ENCODE results near the gene PNMA8A. TPM values are rescaled to one million over a fixed set of nuclear protein-coding genes. Genes with fewer than 3 reads are reported as not detected.

Gene PNMA8A
- polyA plus RNA-seq, 1 of the 3 experiments (the other 2 are of a cell fraction) = 10.2 TPM

- Histone ChIP-seq H3K4me2 (no peak overlapping the region), H4K20me1 (ENCODE audit: insufficient read depth) (no peaks in the 10 kb centered on the region), H3K27me3 (ENCODE audit: insufficient read depth) (no peaks in the 10 kb centered on the region), H3K4me1 (ENCODE audit: control insufficient read depth in 1 of 2, insufficient read depth in 2 of 2, low read depth in 1 of 2, low read length in 1 of 2) (peaks cover 0 to 14% of the 10 kb centered on the region in 2 experiments; a peak in 1 of 4 replicates), H3F3A (replicated peaks; ENCODE audit: insufficient read depth) (no peaks in the 10 kb centered on the region), H3K9me3 (no peaks in the 10 kb centered on the region), H3K27ac (ENCODE audit: low read depth in 2 of 2, low read length in 1 of 2) (no peak overlapping the region), H3K9ac (no peak overlapping the region), H3K4me3 (ENCODE audit: low read depth in 2 of 2, low read length in 1 of 2) (no peak overlapping the region), H3K79me2 (ENCODE audit: insufficient read depth) (no peaks in the 10 kb centered on the region), H3K9me2 (no peaks in the 10 kb centered on the region), H3K36me3 (replicated peaks in 1 of 2; ENCODE audit: control insufficient read depth in 1 of 2, insufficient read depth in 2 of 2, low read length in 1 of 2) (no peaks in the 10 kb centered on the region), H2AFZ (ENCODE audit: low read depth) (no peak overlapping the region)
- ChIA-PET CTCF (interaction anchor here (0.9 to 24.7 kb wide), 14 partner anchors 11 to 460 kb away, joined by 3 to 463 read pairs (median 4); partner anchors contain the start of genes PNMA8C and PPP5C), POLR2A (no interaction called here)
- TF ChIP-seq PBX3 (IDR thresholded peaks at IDR 0.05) (no peak), GABPA (IDR thresholded peaks at IDR 0.05; ENCODE audit: low read depth) (no peak), TAF1 (IDR thresholded peaks at IDR 0.05; ENCODE audit: borderline replicate concordance, low read depth, low read length) (no peak), USF1 (IDR thresholded peaks at IDR 0.05; ENCODE audit: borderline replicate concordance, low read depth) (no peak), JUND (IDR thresholded peaks at IDR 0.05) (no peak), CHD2 (IDR thresholded peaks at IDR 0.05; ENCODE audit: low read length, partially characterized antibody) (no peak), MXI1 (IDR thresholded peaks at IDR 0.05; ENCODE audit: low read depth, low read length) (no peak), POLR2AphosphoS5 (IDR thresholded peaks at IDR 0.05; ENCODE audit: low read depth, low read length) (no peak), CTCF (IDR thresholded peaks at IDR 0.05) (no peak), ELF1 (IDR thresholded peaks at IDR 0.05) (no peak), REST (IDR thresholded peaks at IDR 0.05; ENCODE audit: low read depth, low read length) (no peak), MAX (IDR thresholded peaks at IDR 0.05; ENCODE audit: low read depth) (no peak), YY1 (IDR thresholded peaks at IDR 0.05; ENCODE audit: low read depth) (no peak), TCF12 (IDR thresholded peaks at IDR 0.05) (no peak), FOXM1 (IDR thresholded peaks at IDR 0.05; ENCODE audit: low read depth) (no peak), NFIC (IDR thresholded peaks at IDR 0.05; ENCODE audit: borderline replicate concordance) (no peak), IRF3 (IDR thresholded peaks at IDR 0.05; ENCODE audit: low read depth, low read length) (no peak), MEF2A (IDR thresholded peaks at IDR 0.05; ENCODE audit: borderline replicate concordance, low read depth) (no peak)
- 55% methylated on average over 11 of the region's 11 CpGs for WGBS (ENCODE audit: low lambda C conversion rate)
- no peak for DNase-seq
Measured at GRCh38 chr19:46488551-46488950, 17.2 kb upstream of the PNMA8A start.
